ENCODE data around the gene RHBDD1.

Gene RHBDD1

DNA sequence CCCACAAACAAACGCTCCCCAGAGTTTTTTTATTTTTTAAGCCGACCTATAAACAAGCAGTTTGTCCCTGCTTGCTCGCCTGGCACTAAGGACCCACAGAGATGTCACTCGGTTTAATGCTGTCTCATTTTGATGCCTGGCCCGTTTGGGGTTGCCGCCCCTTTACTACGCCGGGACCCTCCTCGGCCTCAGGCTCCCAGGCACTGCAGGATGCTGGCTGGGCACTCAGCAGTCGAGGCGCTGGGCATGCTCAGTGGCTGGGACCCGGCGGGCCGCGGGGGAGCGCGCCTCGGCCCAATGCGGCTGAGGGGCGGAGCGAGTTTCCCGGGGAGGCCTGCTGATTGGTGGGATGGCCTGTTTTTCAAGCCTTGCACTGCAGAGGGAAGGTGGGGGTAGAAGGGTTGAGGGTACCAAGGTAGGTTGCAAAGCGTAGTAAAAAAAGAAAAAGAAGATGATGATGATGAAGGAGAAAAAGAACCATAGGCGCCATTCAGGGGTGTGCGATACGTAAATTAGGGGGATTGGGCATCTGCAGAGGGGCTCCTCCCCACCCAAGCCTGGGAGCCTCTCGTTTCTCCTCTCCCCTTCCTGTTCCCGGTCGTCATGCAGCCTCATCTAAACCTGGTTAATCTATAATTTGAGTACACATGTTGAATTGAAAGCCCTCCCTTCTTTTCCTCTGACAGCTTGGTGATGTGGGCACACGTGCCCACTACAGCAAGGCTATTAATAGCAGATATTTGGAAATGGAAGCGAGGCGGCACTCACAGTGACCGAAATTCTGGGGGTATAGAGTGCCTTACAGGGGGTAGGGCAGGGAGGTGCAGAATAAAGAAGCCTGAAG lies 34.7 kb upstream of the RHBDD1 start:
- no peak overlapping the region for H3K27ac ChIP-seq (replicated peaks; ENCODE audit: low read length)

GRCh38 chr2:226802573-226802972 lies 33.3 kb upstream of the RHBDD1 start:
- Histone ChIP-seq H3K14ac (ENCODE audit: low read length) (no peak overlapping the region), H3K9me3 (replicated peaks in 1 of 2; ENCODE audit: control insufficient read depth in 2 of 2, insufficient read depth in 1 of 2, low read depth in 1 of 2, low read length in 2 of 2) (peaks cover 5 to 9% of the 10 kb centered on the region in 2 donors), H3K36me3 (replicated peaks in 1 of 2; ENCODE audit: control insufficient read depth in 2 of 2, insufficient read depth in 2 of 2, low read length in 2 of 2) (peaks cover 5 to 10% of the 10 kb centered on the region in 2 donors), H3K4me2 (ENCODE audit: insufficient read depth, low read length, poor library complexity, severe bottlenecking) (no peak overlapping the region), H2BK5ac (ENCODE audit: low read length) (no peak overlapping the region), H2BK120ac (ENCODE audit: low read depth, low read length) (no peak overlapping the region), H4K91ac (ENCODE audit: low read depth, low read length, poor library complexity) (no peak overlapping the region), H3K79me1 (ENCODE audit: low read depth, low read length) (peaks cover 15% of the 10 kb centered on the region), H3K27ac (replicated peaks; ENCODE audit: low read length) (no peak overlapping the region), H3K4me3 (ENCODE audit: low read length in 2 of 2) (no peak overlapping the region), H3K23ac (ENCODE audit: low read depth, low read length, poor library complexity) (no peak overlapping the region), H3K4me1 (ENCODE audit: control insufficient read depth in 2 of 2, insufficient read depth in 1 of 2, low read depth in 1 of 2, low read length in 2 of 2) (peaks cover 3 to 11% of the 10 kb centered on the region in 2 donors), H3K27me3 (ENCODE audit: control insufficient read depth in 3 of 3, insufficient read depth in 3 of 3, low read depth in 1 of 3, low read length in 3 of 3) (no peaks in the 10 kb centered on the region), H2AK5ac (ENCODE audit: low read depth, low read length) (no peak overlapping the region), H3K4ac (ENCODE audit: low read length) (no peak overlapping the region), H2BK15ac (ENCODE audit: low read length) (no peak overlapping the region), H4K8ac (ENCODE audit: low read depth, low read length) (no peak overlapping the region), H3K9ac (ENCODE audit: low read depth, low read length, poor library complexity) (no peak overlapping the region), H2BK12ac (ENCODE audit: low read length) (no peak overlapping the region), H2AFZ (ENCODE audit: low read length) (no peak overlapping the region), H3K18ac (ENCODE audit: low read length) (no peak overlapping the region)
- no CpG with 5 or more reads among the region's 4 CpGs for WGBS, 2 donors (ENCODE audit: extremely low coverage in 2 of 2, insufficient read length in 2 of 2, insufficient replicate concordance in 1 of 2)
- no peak for DNase-seq (ENCODE audit: low spot score)

More for the DNA sequence above, 34.7 kb upstream of the RHBDD1 start:
- no peak overlapping the region for H4K8ac ChIP-seq (ENCODE audit: low read depth, low read length)
- H3K9me3 ChIP-seq (replicated peaks in 1 of 2; ENCODE audit: control insufficient read depth in 2 of 2, insufficient read depth in 1 of 2, low read depth in 1 of 2, low read length in 2 of 2): peaks cover 9 to 24% of the 10 kb centered on the region in 2 donors
- no peak overlapping the region for H3K9ac ChIP-seq (ENCODE audit: low read depth, low read length, poor library complexity)
- peaks cover 23% of the 10 kb centered on the region for H3K79me1 ChIP-seq (ENCODE audit: low read depth, low read length)
- no peak overlapping the region for H2AFZ ChIP-seq (ENCODE audit: low read length)
- no peak overlapping the region for H2BK5ac ChIP-seq (ENCODE audit: low read length)
- no peak overlapping the region for H3K4ac ChIP-seq (ENCODE audit: low read length)
- no peak overlapping the region for H3K23ac ChIP-seq (ENCODE audit: low read depth, low read length, poor library complexity)
- peak; percentile 77 for DNase-seq (ENCODE audit: low spot score)
- H2BK120ac ChIP-seq (ENCODE audit: low read depth, low read length): no peak overlapping the region
- H3K14ac ChIP-seq (ENCODE audit: low read length): no peak overlapping the region
- H3K18ac ChIP-seq (ENCODE audit: low read length): no peak overlapping the region
- H2BK15ac ChIP-seq (ENCODE audit: low read length): no peak overlapping the region
- peaks cover 4 to 12% of the 10 kb centered on the region in 2 donors for H3K4me1 ChIP-seq (ENCODE audit: control insufficient read depth in 2 of 2, insufficient read depth in 1 of 2, low read depth in 1 of 2, low read length in 2 of 2)
- H3K27me3 ChIP-seq (ENCODE audit: control insufficient read depth in 3 of 3, insufficient read depth in 3 of 3, low read depth in 1 of 3, low read length in 3 of 3): no peaks in the 10 kb centered on the region
- WGBS, 2 donors (ENCODE audit: extremely low coverage in 2 of 2, insufficient read length in 2 of 2, insufficient replicate concordance in 1 of 2): no CpG with 5 or more reads among the region's 33 CpGs
- H3K36me3 ChIP-seq (replicated peaks in 1 of 2; ENCODE audit: control insufficient read depth in 2 of 2, insufficient read depth in 2 of 2, low read length in 2 of 2): peaks cover 18 to 24% of the 10 kb centered on the region in 2 donors
- peak overlapping the region in 1 of 2 donors; percentile 82 for H3K4me3 ChIP-seq (ENCODE audit: low read length in 2 of 2)
- H2AK5ac ChIP-seq (ENCODE audit: low read depth, low read length): no peak overlapping the region
- H4K91ac ChIP-seq (ENCODE audit: low read depth, low read length, poor library complexity): no peak overlapping the region
- no peak overlapping the region for H2BK12ac ChIP-seq (ENCODE audit: low read length)
- H3K4me2 ChIP-seq (ENCODE audit: insufficient read depth, low read length, poor library complexity, severe bottlenecking): peak overlapping the region; percentile 53

GRCh38 chr2:226803410-226803809 lies 32.4 kb upstream of the RHBDD1 start:
- Histone ChIP-seq H4K91ac (ENCODE audit: low read depth, low read length, poor library complexity) (no peak overlapping the region), H3K27me3 (ENCODE audit: control insufficient read depth in 3 of 3, insufficient read depth in 3 of 3, low read depth in 1 of 3, low read length in 3 of 3) (no peaks in the 10 kb centered on the region), H3K9me3 (replicated peaks in 1 of 2; ENCODE audit: control insufficient read depth in 2 of 2, insufficient read depth in 1 of 2, low read depth in 1 of 2, low read length in 2 of 2) (peaks cover 0 to 1% of the 10 kb centered on the region in 2 donors), H3K27ac (replicated peaks; ENCODE audit: low read length) (no peak overlapping the region), H2BK15ac (ENCODE audit: low read length) (no peak overlapping the region), H3K9ac (ENCODE audit: low read depth, low read length, poor library complexity) (no peak overlapping the region), H3K14ac (ENCODE audit: low read length) (no peak overlapping the region), H3K4me2 (ENCODE audit: insufficient read depth, low read length, poor library complexity, severe bottlenecking) (no peak overlapping the region), H2BK5ac (ENCODE audit: low read length) (no peak overlapping the region), H2BK120ac (ENCODE audit: low read depth, low read length) (no peak overlapping the region), H2AFZ (ENCODE audit: low read length) (no peak overlapping the region), H3K79me1 (ENCODE audit: low read depth, low read length) (peaks cover 6% of the 10 kb centered on the region), H3K23ac (ENCODE audit: low read depth, low read length, poor library complexity) (no peak overlapping the region), H4K8ac (ENCODE audit: low read depth, low read length) (no peak overlapping the region), H3K4me1 (ENCODE audit: control insufficient read depth in 2 of 2, insufficient read depth in 1 of 2, low read depth in 1 of 2, low read length in 2 of 2) (peaks cover 3 to 6% of the 10 kb centered on the region in 2 donors), H2AK5ac (ENCODE audit: low read depth, low read length) (no peak overlapping the region), H3K36me3 (replicated peaks in 1 of 2; ENCODE audit: control insufficient read depth in 2 of 2, insufficient read depth in 2 of 2, low read length in 2 of 2) (peaks cover 0 to 2% of the 10 kb centered on the region in 2 donors), H3K4me3 (ENCODE audit: low read length in 2 of 2) (no peak overlapping the region), H2BK12ac (ENCODE audit: low read length) (no peak overlapping the region), H3K4ac (ENCODE audit: low read length) (no peak overlapping the region), H3K18ac (ENCODE audit: low read length) (no peak overlapping the region)
- no CpG with 5 or more reads among the region's 1 CpG for WGBS, 2 donors (ENCODE audit: extremely low coverage in 2 of 2, insufficient read length in 2 of 2, insufficient replicate concordance in 1 of 2)
- DNase-seq (ENCODE audit: low spot score): no peak

- no peaks in the 10 kb centered on the region for H3K79me1 ChIP-seq (ENCODE audit: low read depth, low read length)
- H3K9ac ChIP-seq (ENCODE audit: low read depth, low read length, poor library complexity): no peak overlapping the region
- no peak overlapping the region for H3K23ac ChIP-seq (ENCODE audit: low read depth, low read length, poor library complexity)
- H3K14ac ChIP-seq (ENCODE audit: low read length): no peak overlapping the region
- no peak overlapping the region for H2AK5ac ChIP-seq (ENCODE audit: low read depth, low read length)
- H3K4me2 ChIP-seq (ENCODE audit: insufficient read depth, low read length, poor library complexity, severe bottlenecking): no peak overlapping the region
- no peak overlapping the region for H3K27ac ChIP-seq (replicated peaks; ENCODE audit: low read length)
- H3K4ac ChIP-seq (ENCODE audit: low read length): no peak overlapping the region
- no peak overlapping the region for H4K8ac ChIP-seq (ENCODE audit: low read depth, low read length)
- no peaks in the 10 kb centered on the region for H3K36me3 ChIP-seq (replicated peaks in 1 of 2; ENCODE audit: control insufficient read depth in 2 of 2, insufficient read depth in 2 of 2, low read length in 2 of 2)
- no peak overlapping the region for H2BK12ac ChIP-seq (ENCODE audit: low read length)
- H2AFZ ChIP-seq (ENCODE audit: low read length): no peak overlapping the region
- H3K4me3 ChIP-seq (ENCODE audit: low read length in 2 of 2): no peak overlapping the region
- no peak overlapping the region for H4K91ac ChIP-seq (ENCODE audit: low read depth, low read length, poor library complexity)
- no CpG with 5 or more reads among the region's 1 CpG for WGBS, 2 donors (ENCODE audit: extremely low coverage in 2 of 2, insufficient read length in 2 of 2, insufficient replicate concordance in 1 of 2)
- H3K18ac ChIP-seq (ENCODE audit: low read length): no peak overlapping the region
- no peak overlapping the region for H2BK15ac ChIP-seq (ENCODE audit: low read length)
- DNase-seq (ENCODE audit: low spot score): no peak
- no peaks in the 10 kb centered on the region for H3K4me1 ChIP-seq (ENCODE audit: control insufficient read depth in 2 of 2, insufficient read depth in 1 of 2, low read depth in 1 of 2, low read length in 2 of 2)
- H2BK120ac ChIP-seq (ENCODE audit: low read depth, low read length): no peak overlapping the region
- no peaks in the 10 kb centered on the region for H3K9me3 ChIP-seq (replicated peaks in 1 of 2; ENCODE audit: control insufficient read depth in 2 of 2, insufficient read depth in 1 of 2, low read depth in 1 of 2, low read length in 2 of 2)
- H3K27me3 ChIP-seq (ENCODE audit: control insufficient read depth in 3 of 3, insufficient read depth in 3 of 3, low read depth in 1 of 3, low read length in 3 of 3): no peaks in the 10 kb centered on the region
- H2BK5ac ChIP-seq (ENCODE audit: low read length): no peak overlapping the region
Measured at GRCh38 chr2:226813148-226813701, 22.6 kb upstream of the RHBDD1 start.
